Neutrophil (primary cell): Measurements from ENCODE around the gene WDR31.

ENCODE experiments used
- H3K27ac ChIP-seq: fragments of 200-600 bp; sonication (generic); 2 replicates; pipeline ENCODE4 v1.5.1; 2016; ENCODE audit warnings: mild to moderate bottlenecking, moderate library complexity
- H3K27me3 ChIP-seq: fragments of 200-600 bp; sonication (generic); 2 replicates; pipeline ENCODE4 v1.6.0; 2016; ENCODE audit warnings: mild to moderate bottlenecking
- H3K36me3 ChIP-seq: fragments of 200-600 bp; sonication (generic); 2 replicates; pipeline ENCODE4 v1.5.1; 2017
- H3K4me1 ChIP-seq, 2 experiments: fragments of 200-600 bp in 1 of 2; sonication (generic) in 1 of 2; 1 replicate in 1 of 2; 2 replicates in 1 of 2; pipeline versions ENCODE4 v1.5.1 to v1.6.1; 2013 to 2016; ENCODE audit warnings: low read depth in 1 of 2, low read length in 1 of 2, mild to moderate bottlenecking in 1 of 2, moderate library complexity in 1 of 2; ENCODE audit not compliant: control insufficient read depth in 1 of 2, insufficient read depth in 1 of 2
- H3K4me3 ChIP-seq, 2 experiments: fragments of 200-600 bp in 1 of 2; sonication (generic) in 1 of 2; 1 replicate in 1 of 2; 2 replicates in 1 of 2; pipeline ENCODE4 v1.5.1; 2013 to 2016; ENCODE audit warnings: low read depth in 1 of 2, low read length in 1 of 2, mild to moderate bottlenecking in 1 of 2, moderate library complexity in 1 of 2
- H3K9me3 ChIP-seq: fragments of 200-600 bp; sonication (generic); 2 replicates; pipeline ENCODE4 v1.5.1; 2016
- CTCF ChIP-seq: fragments of 200-600 bp; sonication (generic); IDR thresholded peaks from 2 replicates; pipeline ENCODE4 v1.5.1; 2016; ENCODE audit warnings: antibody characterized with exemption

The WDR31 gene

GRCh38 chr9:113340011-113340699, at the start of gene WDR31:
Gene WDR31, minus strand, starts transcription at chr9:113340275. Its CDS starts 8,253 bp downstream, at chr9:113332022.
- no peak within 1 kb of the TSS for H3K27ac ChIP-seq
- no peak for TF ChIP-seq CTCF

GRCh38 chr9:113389451-113389850, 49.4 kb upstream of the WDR31 start:
- TF ChIP-seq CTCF, result no peak
- no peak overlapping the region for H3K4me3 ChIP-seq
- no peak overlapping the region for H3K27ac ChIP-seq
- peaks cover 83% of the 10 kb centered on the region for H3K36me3 ChIP-seq
- H3K4me1 ChIP-seq, result no peaks in the 10 kb centered on the region
- no peaks in the 10 kb centered on the region for H3K27me3 ChIP-seq
- H3K9me3 ChIP-seq, result no peaks in the 10 kb centered on the region

More at GRCh38 chr9:113340011-113340699, at the start of gene WDR31:
- Histone ChIP-seq H3K4me1 (peaks cover 14 to 15% of the 10 kb centered on the region in 2 experiments), H3K27me3 (no peaks in the 10 kb centered on the region), H3K36me3 (no peaks in the 10 kb centered on the region), H3K9me3 (no peaks in the 10 kb centered on the region), H3K4me3 (peak within 1 kb of the TSS; percentile 63 to 69)

- no peak for TF ChIP-seq CTCF
- Histone ChIP-seq H3K27ac (no peak overlapping the region), H3K27me3 (no peaks in the 10 kb centered on the region), H3K9me3 (no peaks in the 10 kb centered on the region), H3K36me3 (peaks cover 83% of the 10 kb centered on the region), H3K4me3 (no peak overlapping the region), H3K4me1 (no peaks in the 10 kb centered on the region)
Observed at GRCh38 chr9:113388833-113389232, 48.8 kb upstream of the WDR31 start.

- H3K36me3 ChIP-seq, result peaks cover 74% of the 10 kb centered on the region
- H3K27ac ChIP-seq, result no peak overlapping the region
- no peak overlapping the region for H3K4me3 ChIP-seq
- no peak for TF ChIP-seq CTCF
- H3K4me1 ChIP-seq, result no peaks in the 10 kb centered on the region
- no peaks in the 10 kb centered on the region for H3K27me3 ChIP-seq
- no peaks in the 10 kb centered on the region for H3K9me3 ChIP-seq
Observed at GRCh38 chr9:113387560-113388230, 47.6 kb upstream of the WDR31 start.

- TF ChIP-seq CTCF, result no peak
- H3K27me3 ChIP-seq, result no peaks in the 10 kb centered on the region
- H3K36me3 ChIP-seq, result peaks cover 65% of the 10 kb centered on the region
- no peak overlapping the region for H3K4me3 ChIP-seq
- no peak overlapping the region for H3K27ac ChIP-seq
- H3K9me3 ChIP-seq, result no peaks in the 10 kb centered on the region
- H3K4me1 ChIP-seq, result no peaks in the 10 kb centered on the region
Observed at GRCh38 chr9:113386571-113387393, 46.7 kb upstream of the WDR31 start.
